PC-3 (cell line): Measurements from ENCODE around the gene AGBL1.

Source experiments
- CTCF ChIP-seq: fragments of 300-600 bp; sonication (generic); conservative IDR thresholded peaks from 2 replicates; pipeline ENCODE4 v1.5.1; 2017; ENCODE audit warnings: antibody characterized with exemption, low read depth, mild to moderate bottlenecking, low read length
- EZH2 ChIP-seq: fragments of 300-600 bp; sonication (generic); IDR thresholded peaks from one replicate; pipeline ENCODE4 v1.6.1; 2017; ENCODE audit warnings: antibody characterized with exemption, mild to moderate bottlenecking, low read length; ENCODE audit not compliant: unreplicated experiment
- EZH2phosphoT487 ChIP-seq: fragments of 300-600 bp; sonication (generic); IDR thresholded peaks from 2 replicates; pipeline ENCODE4 v1.6.1; 2018; ENCODE audit warnings: mild to moderate bottlenecking, antibody characterized with exemption, low read length, borderline replicate concordance

DNA sequence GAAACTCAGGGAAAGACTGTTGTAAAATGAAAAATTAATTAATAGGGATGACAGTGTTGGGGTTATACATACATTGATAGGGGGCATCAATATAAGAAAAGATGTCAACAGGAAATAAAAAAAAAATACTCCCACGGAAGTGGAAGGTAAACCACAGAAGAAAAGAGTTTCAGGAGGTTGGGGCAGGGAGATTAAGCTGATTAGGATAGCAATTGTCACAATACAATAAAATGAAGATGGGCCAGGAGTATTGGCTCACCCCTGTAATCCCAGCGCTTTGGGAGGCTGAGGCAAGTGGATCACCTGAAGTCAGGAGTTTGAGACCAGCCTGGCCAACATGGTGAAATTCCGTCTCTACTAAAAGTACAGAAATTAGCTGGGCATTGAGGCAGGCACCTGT lies 536.1 kb downstream of the AGBL1 start:
- TF ChIP-seq CTCF (no peak), EZH2phosphoT487 (no peak), EZH2 (no peak)
